ENCODE measurements around the gene SGCD. TPM values are rescaled to one million over a fixed set of nuclear protein-coding genes. Genes with fewer than 3 reads are reported as not detected.

The SGCD gene
- total RNA-seq, 4 donors from 2014 or later, result 0.83 to 9.6 (median 1.9) TPM

GRCh38 chr5:156715287-156715686, 388.3 kb downstream of the SGCD start:
- Histone ChIP-seq H3K36me3 (no peaks in the 10 kb centered on the region), H3K4me3 (no peak overlapping the region), H3K4me1 (no peaks in the 10 kb centered on the region), H3K27ac (no peak overlapping the region), H3K27me3 (no peaks in the 10 kb centered on the region), H3K9me3 (no peaks in the 10 kb centered on the region)
- TF ChIP-seq POLR2A (IDR thresholded peaks at IDR 0.05) (no peak), CTCF (IDR thresholded peaks at IDR 0.05) (no peak)
- no peak for DNase-seq

GRCh38 chr5:156716591-156717380, 389.8 kb downstream of the SGCD start:
- TF ChIP-seq CTCF (IDR thresholded peaks at IDR 0.05) (no peak), POLR2A (IDR thresholded peaks at IDR 0.05) (no peak)
- no peak for DNase-seq
- no peaks in the 10 kb centered on the region for H3K4me1 ChIP-seq
- no peaks in the 10 kb centered on the region for H3K36me3 ChIP-seq
- H3K27ac ChIP-seq, result no peak overlapping the region
- no peaks in the 10 kb centered on the region for H3K9me3 ChIP-seq
- no peak overlapping the region for H3K4me3 ChIP-seq
- no peaks in the 10 kb centered on the region for H3K27me3 ChIP-seq

DNA sequence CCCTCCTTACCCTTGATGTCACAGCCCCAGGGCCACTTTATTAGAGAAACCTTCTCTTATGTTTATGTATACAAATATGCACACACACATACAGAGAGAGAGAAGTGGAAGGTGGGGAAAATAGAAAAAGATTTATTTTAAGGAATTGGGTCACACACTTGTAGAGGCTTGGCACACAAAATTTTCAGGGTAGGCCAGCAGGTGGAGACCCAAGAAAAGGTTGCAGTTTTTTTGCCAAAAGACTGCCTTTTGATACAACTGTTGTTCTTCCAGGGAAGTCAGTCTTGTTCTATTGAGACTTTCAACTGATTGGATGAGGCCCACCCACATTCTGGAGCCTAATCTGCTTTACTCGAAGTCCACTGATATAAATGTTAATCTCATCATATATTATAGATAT, 392.0 kb downstream of the SGCD start:
- Histone ChIP-seq H3K9me3 (no peaks in the 10 kb centered on the region), H3K27ac (no peak overlapping the region), H3K4me1 (no peaks in the 10 kb centered on the region), H3K4me3 (no peak overlapping the region), H3K36me3 (no peaks in the 10 kb centered on the region), H3K27me3 (no peaks in the 10 kb centered on the region)
- TF ChIP-seq POLR2A (IDR thresholded peaks at IDR 0.05) (no peak), CTCF (IDR thresholded peaks at IDR 0.05) (no peak)
- no peak for DNase-seq

DNA sequence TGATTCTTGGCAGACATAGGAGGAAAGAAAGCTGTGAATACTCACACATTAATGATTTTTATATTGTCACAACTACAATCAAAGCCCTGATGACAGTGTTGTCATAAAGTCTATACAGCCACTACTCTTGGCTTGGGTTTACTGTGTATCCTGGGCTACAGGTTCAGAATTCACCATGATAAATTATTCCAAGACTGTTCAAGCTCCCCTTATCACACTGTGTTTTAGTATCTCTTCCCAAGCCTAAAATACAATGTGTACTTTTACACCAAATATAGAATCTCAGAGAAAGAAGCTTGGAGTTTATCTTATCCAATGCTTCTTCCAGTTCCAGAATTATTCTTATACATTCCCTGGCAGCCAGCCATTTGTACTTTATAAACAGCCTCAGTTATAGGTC, 395.4 kb downstream of the SGCD start:
- DNase-seq, result no peak
- Histone ChIP-seq H3K4me3 (no peak overlapping the region), H3K4me1 (no peaks in the 10 kb centered on the region), H3K27ac (no peak overlapping the region), H3K36me3 (no peaks in the 10 kb centered on the region), H3K27me3 (no peaks in the 10 kb centered on the region), H3K9me3 (no peaks in the 10 kb centered on the region)
- TF ChIP-seq POLR2A (IDR thresholded peaks at IDR 0.05) (no peak), CTCF (IDR thresholded peaks at IDR 0.05) (no peak)

DNA sequence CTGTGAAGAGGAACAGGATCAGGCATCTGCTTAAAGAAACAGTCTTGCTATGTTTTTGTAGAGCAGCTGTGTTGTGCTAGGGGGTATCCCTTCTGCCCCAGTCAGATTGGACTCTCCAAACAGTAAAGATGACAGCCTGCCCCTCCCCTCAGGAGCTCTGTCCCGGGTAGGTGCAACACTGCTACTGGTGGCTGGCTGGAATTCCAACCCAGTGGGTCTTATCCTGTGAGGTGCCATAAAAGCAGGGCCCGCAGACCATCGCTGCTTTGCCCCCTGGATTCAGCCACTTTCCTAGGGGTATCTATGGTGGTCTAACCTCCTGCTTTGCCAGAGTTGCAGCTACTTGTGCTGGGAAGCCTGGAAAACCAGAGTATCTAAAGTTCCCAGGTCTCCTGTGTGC, 408.5 kb downstream of the SGCD start:
- Histone ChIP-seq H3K4me1 (no peaks in the 10 kb centered on the region), H3K36me3 (no peaks in the 10 kb centered on the region), H3K27ac (no peak overlapping the region), H3K27me3 (no peaks in the 10 kb centered on the region), H3K4me3 (no peak overlapping the region), H3K9me3 (no peaks in the 10 kb centered on the region)
- no peak for DNase-seq
- TF ChIP-seq CTCF (IDR thresholded peaks at IDR 0.05) (no peak), POLR2A (IDR thresholded peaks at IDR 0.05) (no peak)
